Measurements from ENCODE around the gene DOCK9.

Gene DOCK9

DNA sequence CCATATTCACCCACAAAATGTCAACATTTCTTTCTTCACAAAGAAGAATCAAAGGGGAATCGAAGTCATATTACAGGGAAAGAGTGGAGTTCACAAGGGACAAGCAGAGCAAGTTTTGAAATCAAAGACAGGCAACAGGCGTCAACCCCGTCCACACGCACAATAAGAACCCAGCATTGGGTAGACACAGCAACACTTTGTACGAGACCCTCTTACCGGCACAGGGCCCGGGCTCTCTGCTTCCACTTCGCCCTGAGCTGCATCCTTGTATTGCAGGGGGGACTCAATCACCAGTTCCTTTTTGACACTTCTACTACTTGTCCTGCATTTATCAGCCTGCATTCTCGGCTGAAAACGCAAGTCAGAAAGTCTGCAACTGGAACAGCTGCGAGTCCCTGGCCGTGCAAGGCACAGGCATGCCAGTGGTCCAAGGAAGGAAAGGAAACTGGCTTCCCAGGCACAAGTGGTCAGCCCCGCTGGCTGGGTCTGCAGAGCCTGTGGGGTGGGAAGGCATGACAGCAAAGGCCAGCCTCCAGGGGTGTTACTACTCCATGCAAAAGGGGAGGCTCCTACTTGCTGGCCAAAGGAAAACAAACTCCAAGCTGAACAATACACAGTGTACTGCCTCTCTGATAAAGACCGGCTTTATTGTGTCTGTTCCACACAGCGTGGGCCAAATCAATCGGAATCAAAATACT lies at the start of gene DOCK9:
Gene DOCK9, minus strand, starts transcription at position 497 of the 698 bp plus-strand sequence. Its CDS starts 155 bp downstream, at position 342.
- no peak for DNase-seq

GRCh38 chr13:99027260-99027659 lies 49.4 kb upstream of the DOCK9 start:
- DNase-seq = no peak

GRCh38 chr13:99022941-99023340 lies 45.1 kb upstream of the DOCK9 start:
- no peak for DNase-seq

GRCh38 chr13:99018418-99019180 lies 40.7 kb upstream of the DOCK9 start:
- DNase-seq = no peak

DNA sequence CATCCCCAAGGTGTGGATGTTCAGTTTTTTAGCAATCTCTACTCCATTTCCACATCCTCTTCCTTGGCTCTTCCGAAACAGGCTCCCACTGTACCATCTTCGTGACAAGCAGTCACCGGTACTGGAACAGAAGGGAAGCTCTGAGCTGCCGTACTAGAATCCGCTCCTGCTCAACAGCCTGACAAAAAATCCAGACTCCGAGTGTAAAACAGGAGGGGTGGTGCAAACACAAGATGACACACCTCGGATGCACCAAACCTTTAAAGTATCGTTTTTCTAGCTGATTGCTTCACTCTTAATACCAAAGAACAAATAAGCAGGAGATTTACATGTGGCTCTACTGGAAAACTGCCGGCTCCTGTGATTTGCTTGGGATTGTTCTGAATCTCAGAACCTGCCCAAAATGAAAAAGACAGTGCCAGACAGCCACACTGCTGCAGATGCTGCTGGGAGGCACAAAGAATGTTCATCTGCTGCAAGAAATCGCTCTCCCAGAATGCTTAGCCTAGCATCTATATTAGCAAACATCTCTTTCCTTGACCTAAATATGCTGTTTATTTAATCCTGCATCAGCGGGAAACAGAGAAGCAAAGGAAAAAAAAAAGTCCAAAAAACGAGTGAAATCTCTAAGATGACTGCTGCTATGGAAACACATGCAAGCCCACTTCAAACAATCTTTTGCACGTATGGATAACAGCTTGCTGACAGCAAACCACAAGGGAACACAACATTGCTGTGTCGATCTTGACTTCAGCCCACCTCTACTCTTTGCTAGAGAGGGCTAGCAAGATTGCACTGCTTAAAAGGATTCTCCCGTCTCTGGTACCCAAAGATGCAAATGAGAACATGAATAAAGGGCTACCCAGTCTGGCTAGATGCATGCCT lies 38.0 kb upstream of the DOCK9 start:
- DNase-seq = no peak

DNA sequence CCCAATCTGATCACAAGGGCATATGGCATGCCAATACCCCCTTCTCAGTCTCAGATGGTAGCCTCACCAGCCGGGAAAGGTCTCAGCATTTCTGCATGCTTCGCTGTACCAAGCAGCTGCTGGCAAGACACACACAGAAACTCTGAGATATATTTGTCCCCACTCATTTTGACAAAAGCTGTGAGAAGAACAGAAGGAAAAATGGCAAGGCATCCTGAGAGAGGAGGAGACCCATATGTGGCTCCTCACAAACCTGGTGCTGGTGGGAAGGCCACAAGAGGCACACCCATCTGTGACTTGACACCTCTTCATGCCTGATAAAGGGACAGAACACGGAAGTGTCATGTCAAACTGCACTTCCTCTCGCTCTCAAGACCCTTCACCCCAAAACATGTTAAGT lies 36.7 kb upstream of the DOCK9 start:
- no peak for DNase-seq

DNA sequence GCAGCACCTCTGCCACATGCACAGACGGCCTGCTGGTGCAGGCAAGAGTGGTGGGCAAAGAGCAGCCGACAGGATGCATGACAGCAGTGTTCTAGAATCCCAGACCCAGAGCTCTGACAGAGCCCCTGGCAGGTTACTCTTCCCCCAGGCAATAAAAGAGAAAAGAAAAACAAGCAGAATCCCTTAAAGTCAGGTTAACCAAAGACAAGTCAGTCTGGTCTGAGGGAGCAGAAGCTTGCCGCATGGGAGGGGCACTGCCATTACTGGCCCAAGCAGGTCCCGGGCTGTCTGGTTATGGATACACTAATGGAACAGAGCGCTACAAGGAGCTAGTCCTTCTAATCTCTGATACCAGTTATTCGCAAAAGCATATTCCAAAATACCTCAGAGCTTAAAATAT lies 36.1 kb upstream of the DOCK9 start:
- DNase-seq = no peak

DNA sequence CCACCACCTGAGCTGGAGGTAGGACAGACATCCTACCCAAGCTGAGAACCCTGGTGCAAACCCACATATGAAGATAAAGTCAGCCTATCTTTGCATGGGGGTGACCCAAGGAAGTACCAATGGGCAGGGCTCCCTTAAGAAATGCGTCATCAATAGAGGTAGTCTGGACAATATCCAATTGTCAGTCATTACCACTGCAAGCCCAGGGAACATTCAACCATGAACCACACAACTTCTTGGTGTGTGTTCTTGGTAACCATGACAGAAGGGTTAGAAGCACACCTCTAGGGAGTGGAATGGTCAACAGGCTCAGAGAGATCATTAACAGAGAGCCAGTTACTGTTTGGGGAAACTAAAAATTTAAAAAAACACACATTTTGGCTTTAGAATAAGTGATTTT lies 34.7 kb upstream of the DOCK9 start:
- DNase-seq = no peak

DNA sequence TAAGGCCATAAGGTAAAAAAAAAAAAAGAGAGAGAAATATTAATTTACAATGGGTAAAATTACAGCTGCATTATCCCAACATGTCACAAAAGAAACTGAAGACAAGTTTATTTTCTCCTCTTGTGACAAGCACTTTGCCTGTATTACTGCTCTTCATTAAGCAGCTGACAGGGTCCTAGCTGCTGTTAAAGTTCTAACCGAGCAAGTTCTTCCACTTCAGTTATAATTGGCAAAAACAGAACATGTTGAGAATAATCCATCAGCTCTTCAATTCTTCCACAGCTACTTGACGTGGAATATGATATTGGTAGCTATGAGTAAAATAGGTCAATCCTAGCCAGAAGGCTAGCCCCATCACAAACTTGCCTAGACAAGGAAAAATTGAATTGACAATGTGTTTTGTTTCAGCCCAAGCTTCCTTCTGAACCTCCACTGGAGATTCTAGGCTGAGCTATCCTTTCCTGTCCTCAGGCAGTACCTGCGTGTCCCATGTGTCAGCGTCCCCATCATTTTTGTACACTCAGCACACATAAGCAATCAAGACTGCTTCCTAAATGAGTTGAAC lies 32.2 kb upstream of the DOCK9 start:
- DNase-seq = no peak

DNA sequence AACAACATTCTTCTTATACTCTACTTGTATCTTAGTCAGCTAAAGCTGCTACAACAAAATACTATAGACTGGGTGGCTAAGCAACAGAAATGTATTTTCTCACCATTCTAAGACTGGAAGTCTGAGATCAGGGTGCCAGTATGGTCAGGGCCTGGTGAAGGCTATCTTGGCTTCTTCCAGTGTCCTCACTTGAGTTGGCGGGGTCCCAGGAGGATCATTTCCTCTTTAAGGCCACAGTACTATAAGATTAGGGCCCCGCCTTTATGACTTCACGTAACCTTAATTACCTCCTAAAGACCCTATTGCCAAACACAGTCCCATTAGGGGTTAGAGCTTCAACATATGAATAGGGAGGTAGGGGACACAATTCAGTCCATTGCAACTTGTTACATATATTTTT lies 30.7 kb upstream of the DOCK9 start:
- no peak for DNase-seq

GRCh38 chr13:99007414-99007986 lies 29.6 kb upstream of the DOCK9 start:
- no peak for DNase-seq

DNA sequence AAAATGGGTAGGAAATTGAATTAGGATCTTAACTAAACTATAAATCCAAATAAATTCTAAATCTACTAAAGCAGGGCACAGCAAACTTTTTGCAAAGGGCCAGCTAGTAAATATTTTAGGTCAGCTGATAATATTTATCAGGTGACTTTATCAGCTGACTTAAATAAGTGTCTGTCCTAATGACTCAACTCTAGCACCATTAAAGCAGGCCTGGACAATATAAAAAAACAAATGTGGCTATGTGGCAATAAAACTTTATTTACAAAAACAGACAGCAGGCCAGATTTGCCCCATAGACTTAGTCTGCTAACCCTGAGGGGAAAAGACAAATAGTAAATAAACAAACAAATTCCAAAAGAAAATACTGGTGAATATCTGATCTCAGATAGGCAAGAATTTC lies 27.7 kb upstream of the DOCK9 start:
- DNase-seq = no peak

DNA sequence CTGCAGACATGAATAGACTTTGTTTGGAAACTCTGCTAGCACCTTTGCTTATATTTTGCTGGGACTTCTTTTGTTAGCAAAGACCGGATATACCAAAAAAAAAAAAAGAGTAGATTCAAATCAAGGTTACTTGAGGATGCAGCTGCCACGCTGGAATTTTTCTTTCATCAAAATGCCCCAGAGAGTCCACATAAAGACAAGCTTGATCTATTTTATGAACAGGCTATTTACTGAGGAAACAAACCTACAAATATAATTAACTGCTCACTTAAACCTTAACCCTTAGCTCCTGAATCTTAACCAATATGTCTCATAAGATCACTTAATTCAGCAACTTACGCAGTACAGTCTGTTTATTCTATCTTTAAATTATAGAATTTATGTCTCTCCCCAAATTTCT lies 27.1 kb upstream of the DOCK9 start:
- DNase-seq = no peak

DNA sequence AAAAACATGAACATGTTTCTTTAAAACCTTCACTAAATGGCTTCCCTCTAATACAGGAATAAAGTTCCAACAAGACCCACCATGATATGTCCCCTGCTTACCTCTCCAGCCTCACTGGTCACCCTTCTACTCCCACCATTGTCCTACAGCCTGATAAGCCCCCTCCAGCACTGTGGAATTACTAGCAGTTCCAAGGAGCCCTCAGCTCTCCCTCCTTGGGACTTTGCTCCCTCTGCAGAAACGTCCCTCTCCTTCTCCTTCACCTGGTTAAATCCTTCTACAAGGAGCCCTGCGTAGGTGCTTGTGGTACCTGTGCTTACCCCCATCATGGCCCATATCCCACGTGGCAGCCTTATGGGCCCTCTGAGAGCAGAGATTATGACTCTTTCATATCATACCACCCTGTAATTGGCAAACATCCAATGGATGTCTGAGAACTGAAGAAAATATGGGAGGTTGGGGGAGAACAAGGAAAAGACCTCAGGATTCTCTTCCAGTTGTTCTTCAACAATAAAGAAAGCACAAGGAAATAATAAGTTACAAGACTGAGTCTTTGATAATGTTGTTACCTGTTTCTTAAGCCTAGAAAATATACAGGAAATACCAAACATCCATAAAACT lies 26.1 kb upstream of the DOCK9 start:
- no peak for DNase-seq

- no peak for DNase-seq
These were observed 25.3 kb upstream of the DOCK9 start for GRCh38 chr13:99003186-99003585.

- DNase-seq = no peak
These were observed 24.4 kb upstream of the DOCK9 start for GRCh38 chr13:99002172-99002710.

GRCh38 chr13:99000137-99000536 lies 22.3 kb upstream of the DOCK9 start:
- no peak for DNase-seq

DNA sequence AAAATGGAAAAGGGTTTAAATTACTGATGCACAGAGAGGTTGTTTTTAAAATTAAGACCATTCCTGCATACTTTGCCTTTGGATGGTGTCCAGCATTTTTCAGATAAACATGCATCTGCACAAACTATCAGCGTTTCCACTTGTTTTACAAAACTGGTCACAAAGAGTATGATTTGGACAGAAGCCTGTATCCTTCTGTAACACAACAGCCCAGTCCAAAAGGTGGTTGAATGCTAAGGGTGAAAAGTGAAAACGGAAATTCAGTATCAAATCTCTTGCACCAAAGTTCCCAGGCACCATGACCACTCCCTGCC lies 21.7 kb upstream of the DOCK9 start:
- no peak for DNase-seq

- peak in 1 of 2 experiments; percentile 20 for DNase-seq
These were observed 21.2 kb upstream of the DOCK9 start for GRCh38 chr13:98998831-98999638.

DNA sequence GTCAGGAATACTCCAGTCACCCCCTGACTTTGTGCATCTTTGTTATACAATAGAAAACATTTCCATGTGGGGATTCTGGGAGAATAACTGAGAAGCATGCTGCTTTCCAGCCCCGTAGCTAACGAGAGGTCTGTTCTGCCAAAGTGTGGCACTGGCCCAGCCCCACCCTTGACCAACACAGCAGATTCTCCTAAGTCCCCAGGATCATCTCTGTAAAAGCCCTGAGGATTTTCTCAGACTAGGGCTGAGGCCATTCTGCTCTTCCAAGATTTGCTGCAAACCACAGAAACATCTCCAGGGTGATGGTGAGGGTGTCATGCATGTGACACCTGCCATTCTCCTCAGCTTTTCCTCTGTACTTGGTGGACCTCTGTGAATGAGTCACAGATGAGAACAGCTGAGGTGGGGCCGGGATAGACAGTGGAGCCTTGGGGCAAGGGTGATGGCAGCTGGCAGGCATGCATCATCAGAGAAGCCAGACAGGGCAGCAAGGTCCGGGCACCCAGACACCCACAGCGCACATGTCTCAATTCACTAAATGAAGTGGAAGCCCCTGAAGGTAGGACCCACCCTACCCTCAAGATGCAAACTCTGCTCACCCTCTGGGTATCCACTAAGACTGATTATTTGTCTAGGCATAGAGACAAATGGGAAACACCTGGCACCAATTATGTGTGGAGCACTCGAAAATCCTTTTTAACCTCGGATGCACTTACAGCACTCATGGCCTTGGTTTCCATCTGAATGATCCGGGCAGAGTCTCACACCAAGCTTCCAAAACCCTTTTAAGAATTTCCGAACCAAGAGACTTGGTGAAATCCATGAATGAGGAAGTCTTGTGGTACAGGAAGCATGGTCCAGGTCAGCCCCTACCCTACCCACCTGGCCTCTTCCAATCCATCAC lies 20.1 kb upstream of the DOCK9 start:
- peak in 1 of 2 experiments; percentile 28 for DNase-seq

Measured in stimulated activated CD4-positive, alpha-beta T cell treated with anti-CD3 and anti-CD28 coated beads, Interleukin-4, amount 100 ng/mL, for 4 hours (primary cell).